ENCODE measurements around the gene BTBD9.

BTBD9 gene

DNA sequence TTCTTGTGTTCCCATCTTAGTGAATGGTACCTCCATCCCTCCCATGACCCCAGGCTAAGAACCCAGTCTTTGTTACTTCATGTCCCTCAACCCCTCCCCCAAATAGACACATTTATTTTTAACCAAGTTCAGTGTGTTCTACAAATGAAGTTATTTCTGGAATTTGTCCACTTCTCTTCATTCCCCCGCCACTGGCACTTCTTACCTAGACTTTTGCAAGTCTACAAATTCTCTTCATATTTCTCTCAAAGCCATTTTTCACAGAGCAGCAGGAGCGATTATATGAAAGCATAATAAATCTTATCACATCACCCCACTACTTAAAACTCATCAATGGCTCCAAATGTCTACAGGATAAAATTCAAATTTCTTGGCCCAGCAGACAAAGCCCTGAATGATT, 131.4 kb downstream of the BTBD9 start:
- no peak for DNase-seq (ENCODE audit: low read depth in 2 of 2)

DNA sequence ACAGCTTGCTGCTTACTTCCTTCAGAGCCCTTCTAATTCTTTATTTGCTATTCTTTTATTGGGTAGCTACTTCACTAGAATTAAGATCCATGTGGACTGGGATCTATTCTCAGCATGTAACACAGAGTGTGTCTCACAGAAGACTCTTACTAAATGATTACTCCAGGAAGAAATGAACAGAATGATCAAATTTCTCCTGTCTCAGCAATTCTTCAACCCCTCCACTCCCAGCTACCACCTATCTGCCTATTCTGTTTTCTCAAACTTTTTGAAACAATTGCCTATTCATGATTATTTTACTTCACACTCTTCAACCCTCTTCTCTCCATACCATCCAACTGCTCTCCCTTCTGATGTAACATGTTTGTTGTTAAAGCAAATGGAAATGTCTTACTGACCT, 132.6 kb downstream of the BTBD9 start:
- no peak for DNase-seq (ENCODE audit: low read depth in 2 of 2)

DNA sequence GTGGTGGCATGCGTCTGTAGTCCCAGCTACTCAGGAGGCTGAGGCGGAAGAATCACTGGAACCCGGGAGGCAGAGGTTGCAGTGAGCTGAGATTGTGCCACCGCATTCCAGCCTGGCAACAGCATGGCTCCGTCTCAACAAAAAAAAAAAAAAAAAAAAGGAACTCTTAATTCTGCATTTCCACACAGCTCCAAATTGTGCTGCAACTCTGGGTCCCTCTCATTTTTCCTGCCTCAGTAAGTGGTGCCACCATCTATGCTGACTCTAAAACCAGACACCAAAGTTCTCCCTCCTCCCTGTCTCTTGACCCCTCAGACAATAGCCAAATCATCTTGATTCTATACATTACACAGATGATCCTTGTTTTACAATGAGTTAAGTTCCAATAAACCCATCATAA, 133.9 kb downstream of the BTBD9 start:
- DNase-seq (ENCODE audit: low read depth in 2 of 2), result no peak

DNA sequence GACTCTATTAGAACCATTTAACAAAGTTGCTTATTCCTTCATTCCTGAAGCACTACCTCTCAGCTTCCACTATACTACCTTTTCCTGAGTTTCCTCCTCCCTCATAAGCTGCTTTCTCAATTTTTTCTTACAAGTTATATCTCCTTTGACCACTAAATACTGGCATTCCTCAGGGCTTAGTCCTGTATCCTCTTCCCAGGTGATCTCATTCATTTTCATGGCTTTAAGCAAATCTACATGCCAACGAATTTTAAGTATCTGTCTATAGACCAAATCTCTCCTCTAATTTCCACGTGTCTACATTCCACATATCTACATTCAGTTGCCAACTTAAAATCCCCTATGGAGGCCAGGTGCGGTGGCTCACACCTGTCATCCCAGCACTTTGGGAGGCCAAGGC, 134.7 kb downstream of the BTBD9 start:
- DNase-seq (ENCODE audit: low read depth in 2 of 2), result no peak

DNA sequence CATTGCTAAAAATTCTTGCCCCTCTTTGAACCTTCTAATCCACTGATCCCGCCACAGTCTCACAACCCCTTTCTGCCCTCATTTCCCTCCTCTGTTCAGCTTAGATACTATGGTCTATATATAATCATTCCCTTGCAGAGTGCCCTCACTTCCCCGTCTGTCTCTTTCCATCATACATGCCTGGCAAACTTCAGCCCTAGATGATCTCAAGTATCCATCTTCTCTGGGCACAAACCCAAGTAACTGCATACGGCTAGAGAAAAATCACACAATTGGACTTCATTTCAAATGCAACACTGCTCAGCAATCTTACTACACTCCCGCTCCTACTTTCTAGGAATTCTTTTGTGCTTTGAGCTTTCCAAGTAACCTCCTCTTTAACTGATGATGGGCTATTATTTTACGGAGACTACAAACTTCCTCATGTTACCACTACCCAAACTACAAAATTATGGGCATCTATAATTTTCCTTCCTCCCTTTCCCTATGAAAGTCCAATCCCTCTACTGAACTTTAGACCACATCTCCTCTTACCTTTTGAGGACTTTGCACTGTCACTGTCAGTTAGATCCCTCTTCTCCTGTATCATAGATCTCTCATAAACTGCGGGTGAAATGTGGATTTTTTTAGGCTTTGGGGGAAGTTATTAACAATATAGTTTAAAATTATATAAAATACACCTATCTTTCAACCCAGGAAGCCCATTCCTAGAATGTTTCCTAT, 135.6 kb downstream of the BTBD9 start:
- DNase-seq (ENCODE audit: low read depth in 2 of 2), result no peak

DNA sequence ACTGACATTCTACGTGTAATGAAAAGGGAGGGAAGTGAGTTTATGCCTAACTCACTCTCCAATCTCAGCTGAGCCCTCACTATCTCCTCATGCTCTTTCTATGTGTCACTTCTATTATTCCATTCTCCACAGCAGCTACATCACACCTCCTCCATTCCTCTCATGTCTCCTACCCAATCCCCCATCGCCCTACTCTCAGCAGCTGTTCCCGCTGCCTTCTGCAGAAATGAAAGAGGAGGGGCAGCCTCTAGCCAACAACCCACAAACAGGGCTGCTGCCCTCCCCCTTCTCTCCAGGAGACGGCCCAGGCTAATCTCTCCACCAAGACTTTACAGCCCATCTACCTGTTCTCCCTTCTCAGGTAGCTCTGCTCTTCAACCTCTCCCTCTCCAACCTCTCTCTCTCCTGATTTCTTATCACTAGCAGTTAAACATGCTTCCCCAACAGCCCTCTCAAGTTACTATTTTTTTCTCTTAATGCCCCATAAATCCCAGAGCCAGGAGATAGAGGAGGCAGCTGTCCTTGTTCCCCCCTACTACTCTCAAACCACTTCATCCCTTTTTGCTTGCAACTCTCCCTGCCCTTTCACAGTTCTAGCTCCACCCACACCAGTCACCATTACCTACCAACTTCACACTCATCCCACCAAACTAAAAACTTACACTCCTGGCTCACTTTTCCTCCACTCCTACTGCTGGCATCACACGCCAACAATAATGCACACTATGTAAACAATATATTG, 136.5 kb downstream of the BTBD9 start:
- DNase-seq (ENCODE audit: low read depth in 2 of 2), result no peak

DNA sequence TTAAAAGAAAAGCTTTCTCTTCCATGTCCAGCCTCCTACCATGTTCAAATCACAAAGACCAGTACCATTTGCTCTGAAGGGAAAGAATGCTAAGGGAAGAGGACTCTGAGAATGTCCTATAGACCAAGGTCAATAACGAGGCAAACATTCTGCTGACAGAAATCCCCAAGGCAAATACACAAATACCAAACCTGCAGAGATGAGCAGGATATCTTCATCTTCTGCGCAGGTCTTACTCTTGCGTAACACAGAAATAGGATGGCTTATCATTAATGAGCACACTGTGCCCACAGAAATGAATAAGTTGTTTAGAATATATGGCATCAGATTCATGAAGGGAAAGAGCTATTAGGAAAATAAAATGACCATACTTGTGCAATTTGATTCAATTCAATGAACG, 137.3 kb downstream of the BTBD9 start:
- DNase-seq (ENCODE audit: low read depth in 2 of 2), result no peak

DNA sequence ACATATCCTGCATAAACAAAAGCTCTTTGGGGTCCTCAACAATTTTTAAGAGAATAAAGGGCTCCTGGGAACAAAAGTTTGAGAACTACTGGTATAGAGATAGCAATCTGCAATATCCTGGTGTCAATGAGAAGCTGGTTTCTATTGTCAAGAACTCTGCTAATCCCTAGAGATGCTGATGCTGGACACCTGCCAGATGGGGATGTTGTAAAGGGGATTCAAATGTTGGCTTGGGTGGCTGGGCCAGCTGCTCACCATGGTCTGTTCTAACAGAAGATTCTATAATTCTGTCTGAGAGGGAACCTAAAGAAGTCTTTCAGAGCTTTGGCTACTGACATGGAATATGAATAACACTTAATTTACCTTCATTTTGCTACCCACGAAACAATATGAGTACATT, 137.8 kb downstream of the BTBD9 start:
- DNase-seq (ENCODE audit: low read depth in 2 of 2), result no peak

DNA sequence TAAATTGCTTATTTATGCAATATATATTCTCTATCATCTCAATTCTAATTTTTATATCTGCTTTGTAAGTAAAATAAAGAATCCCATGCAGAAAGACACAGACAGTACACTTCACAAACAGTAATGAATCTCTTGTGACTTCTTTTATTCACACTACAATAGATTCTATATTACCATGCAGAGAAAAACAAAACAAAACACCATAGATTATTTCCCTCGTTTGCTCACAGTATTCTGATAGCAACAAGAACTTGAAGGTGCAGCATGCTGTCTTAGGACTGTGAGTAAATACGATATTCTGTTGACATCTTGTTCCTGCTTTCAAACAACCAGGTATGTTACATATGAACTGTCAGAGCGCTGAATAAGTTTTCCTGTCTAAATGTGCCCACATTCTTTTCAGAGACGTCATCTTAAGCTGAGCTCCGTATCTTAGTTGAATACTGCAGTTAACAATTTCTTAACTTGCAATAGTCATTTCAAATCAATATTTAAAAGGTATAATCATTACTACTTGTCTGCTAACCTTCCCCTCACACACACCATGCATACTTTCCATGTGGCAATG, 140.1 kb downstream of the BTBD9 start:
- DNase-seq (ENCODE audit: low read depth in 2 of 2), result no peak

DNA sequence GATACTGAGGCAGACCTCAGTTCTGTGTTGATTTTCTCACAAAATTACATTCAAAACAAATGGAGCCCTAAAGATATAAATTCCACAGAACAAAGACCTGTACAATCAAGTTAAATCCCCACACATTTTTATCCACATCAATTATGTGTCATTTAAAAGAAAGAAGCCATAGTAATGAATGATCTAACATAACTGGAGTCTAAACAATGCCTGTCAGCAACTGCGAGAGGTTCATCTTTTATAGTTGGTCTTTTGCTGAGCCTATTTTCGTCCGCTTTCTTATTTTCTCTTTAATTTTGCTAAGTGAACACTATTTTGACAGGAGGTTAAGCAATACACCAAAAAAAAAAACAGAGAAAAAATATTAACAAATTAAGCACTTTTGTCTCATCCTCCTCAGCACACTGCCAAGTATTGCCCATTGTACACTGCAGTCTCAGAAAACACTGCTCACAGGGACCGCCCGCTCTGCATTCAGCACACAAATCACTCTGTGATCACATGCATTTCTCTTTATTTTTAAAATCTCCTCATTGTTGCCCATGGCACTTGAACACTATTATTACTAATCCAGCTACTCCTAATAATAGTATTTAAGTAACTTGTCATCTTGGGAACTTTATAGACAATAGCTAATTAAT, 140.8 kb downstream of the BTBD9 start:
- DNase-seq (ENCODE audit: low read depth in 2 of 2), result no peak

DNA sequence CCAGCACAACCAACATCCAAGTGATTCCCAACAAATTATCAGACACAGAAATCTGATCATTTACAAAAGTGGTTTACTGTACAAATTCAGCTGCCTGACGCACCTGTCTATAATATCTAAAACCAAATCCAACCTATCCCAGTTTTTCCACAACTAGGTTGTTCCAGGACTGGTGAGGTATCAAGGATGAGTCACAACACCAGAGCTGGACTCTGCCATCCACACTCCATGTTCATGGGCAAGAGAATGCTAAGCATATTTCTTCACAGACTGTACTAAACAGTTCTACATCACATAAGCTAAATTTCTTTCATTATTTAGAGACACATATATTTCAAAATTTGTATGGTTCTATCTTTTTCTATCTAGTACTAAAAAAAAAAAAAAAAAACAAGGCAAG, 141.6 kb downstream of the BTBD9 start:
- no peak for DNase-seq (ENCODE audit: low read depth in 2 of 2)

DNA sequence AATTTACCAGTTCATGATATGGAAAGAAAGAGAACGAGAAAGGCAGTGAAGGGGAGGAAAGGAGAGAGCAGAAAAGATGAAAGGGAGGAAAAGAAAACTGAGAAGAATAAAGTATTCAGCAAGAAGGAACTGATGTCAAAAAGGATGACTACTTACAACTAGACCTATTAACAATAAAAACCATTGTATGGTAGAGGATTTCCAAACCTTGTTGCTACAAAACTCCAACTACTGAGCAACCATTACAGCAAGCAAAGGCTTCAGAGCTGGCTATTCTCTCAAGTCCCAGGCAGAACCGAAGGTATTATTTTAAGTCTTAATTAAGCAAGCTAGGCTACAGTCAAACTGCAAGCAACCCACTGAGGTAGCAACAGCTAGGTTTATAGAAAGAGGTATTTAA, 142.2 kb downstream of the BTBD9 start:
- DNase-seq (ENCODE audit: low read depth in 2 of 2), result no peak

DNA sequence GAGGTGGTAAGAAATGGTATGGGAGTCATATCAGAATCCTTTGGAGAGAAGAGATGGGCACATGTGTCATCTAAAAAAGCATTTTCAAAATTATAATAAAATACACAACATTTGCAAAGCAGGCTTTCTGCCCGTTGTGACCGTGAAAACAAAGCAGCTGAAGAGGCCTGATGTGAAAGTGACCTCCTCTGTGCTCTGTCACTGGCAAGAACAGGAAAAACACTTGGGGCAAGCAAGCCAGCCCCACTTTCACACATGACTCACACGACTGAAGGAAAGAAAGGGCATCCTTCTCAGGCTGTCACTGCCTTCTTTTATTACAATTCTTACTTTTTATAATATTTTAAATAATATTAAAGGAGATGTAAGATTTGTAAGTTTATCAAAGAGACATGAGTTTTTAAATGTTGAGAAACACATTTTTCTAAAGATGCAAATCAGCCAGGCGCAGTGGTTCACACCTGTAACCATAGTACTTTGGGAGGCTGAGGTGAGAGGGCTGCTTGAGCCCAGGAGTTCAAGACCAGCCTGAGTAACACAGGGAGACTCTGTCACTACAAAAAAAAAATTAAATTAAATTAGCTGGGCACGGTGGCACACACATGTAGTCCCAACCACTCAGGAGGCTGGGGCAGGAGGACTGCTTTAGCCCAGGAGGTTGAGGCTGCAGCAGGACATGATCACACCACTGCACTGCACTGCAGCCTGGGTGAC, 143.7 kb downstream of the BTBD9 start:
- no peak for DNase-seq (ENCODE audit: low read depth in 2 of 2)

DNA sequence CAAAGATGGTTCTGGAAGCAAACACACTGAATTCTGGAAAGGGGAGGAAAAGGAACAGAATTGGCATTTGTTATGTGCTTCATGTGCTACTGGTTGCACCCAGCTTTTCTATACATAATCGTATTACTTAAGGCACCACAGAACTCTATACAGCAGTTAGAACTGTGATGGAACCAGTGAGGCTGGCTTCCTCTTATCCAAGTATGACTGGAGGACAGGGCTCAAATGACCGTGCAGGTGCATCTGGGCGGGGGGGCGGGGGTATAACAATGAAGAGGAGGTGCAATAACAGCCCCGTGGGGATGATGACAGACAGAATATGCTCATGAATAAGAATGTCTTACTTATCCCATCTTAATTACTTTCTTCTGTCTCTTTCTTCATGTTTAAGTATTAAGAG, 144.2 kb downstream of the BTBD9 start:
- no peak for DNase-seq (ENCODE audit: low read depth in 2 of 2)

DNA sequence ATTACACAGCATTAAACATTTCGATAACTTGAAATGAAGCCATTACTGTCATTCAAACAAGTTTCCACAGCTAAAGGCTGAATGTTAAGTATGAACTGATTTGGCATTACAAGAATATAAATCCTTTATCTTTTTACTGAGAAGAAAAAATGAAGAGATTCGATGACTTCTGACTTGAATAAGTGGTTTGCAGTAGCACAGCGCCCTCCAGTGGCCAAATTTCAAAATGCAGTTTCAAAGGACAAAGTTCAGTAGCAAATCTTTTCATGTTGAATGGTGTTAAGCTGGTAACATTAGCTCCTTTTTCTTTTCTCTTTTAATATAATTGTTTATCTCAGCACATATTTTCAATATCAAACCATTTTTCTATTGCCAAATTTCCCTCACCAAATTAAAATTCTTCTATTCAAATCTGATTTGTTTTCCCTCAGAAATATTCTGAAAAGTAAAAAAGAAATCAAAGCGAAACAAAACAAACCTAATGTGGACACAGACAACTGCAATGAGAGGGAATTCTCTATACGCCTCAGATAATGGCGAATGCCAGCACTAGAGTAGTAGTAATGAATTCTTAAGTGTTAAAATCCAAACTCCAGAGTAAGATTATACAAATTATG, 145.7 kb downstream of the BTBD9 start:
- DNase-seq (ENCODE audit: low read depth in 2 of 2), result peak; percentile 38 to 68

DNA sequence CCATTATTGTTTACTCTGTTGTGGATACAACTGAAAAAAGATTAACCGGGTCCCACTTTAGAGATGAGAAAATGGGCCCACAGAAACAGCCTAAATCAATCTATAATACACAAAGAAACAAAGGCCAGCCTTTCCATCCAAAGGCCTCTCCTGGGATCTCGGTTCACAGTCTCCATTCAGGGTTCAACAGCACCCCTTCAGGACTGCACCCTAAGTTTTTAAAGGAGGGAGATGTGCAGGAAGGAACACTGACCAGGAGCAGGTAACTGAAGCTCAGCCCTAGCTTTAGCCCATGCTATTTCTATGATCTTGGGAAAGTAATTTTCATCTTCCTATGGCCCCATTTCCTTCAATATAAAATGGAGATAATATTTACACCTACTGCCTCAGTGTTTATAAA, 147.7 kb downstream of the BTBD9 start:
- no peak for DNase-seq (ENCODE audit: low read depth in 2 of 2)

DNA sequence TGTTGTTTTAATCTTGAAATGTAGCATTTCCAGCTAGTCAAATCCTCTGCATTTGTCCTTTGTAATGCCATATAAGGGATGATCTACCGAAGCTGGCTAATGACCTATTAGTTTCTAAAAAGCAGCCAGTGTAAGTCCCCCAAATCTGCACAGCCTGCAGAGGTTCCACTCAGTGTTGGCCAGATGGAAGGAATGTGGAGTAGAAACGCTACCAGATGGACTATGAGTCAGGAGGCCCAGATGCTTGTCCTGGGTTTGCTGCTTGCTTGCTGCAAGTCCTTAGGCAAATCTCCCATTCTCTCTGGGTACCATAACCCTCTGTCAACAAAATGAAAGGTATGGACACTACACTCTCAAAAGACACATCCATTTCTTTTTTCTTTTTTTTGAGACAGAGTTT, 149.8 kb downstream of the BTBD9 start:
- no peak for DNase-seq (ENCODE audit: low read depth in 2 of 2)

DNA sequence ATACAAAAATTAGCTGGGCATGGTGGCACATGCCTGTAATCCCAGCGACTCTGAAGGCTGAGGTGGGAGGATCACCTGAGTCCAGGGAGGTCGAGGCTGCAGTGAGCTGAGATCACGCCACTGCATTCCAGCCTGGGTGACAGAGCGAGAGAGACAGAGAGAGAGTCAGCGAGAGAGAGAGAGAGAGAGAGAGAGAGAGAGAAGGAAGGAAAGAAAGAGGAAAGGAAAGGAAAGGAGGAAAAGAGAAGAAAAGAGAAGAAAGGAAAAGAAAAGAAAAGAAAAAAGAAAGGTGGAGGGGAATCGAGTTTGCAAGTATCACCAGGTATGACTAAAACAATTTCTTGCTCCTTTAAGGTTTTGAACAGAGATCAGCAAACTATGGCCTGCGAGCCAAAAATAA, 152.3 kb downstream of the BTBD9 start:
- DNase-seq (ENCODE audit: low read depth in 2 of 2), result no peak

DNA sequence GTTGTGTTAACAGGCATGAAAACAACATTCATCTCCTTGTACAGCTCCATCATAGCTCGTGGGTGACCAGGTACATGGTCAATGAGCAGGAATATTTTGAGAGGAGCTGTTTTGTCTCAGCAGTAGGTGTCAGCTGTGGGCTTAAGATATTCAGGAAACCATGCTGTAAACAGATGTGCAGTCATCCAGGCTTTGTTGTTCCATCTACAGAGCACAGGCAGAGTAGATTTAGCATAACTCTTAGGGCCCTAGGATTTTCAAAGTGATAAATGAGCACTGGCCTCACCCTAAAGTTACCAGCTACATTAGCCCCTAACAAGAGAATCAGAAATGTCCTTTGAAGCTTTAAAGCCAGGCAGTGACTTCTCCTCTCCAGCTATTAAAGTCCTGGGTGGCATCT, 154.2 kb downstream of the BTBD9 start:
- DNase-seq (ENCODE audit: low read depth in 2 of 2), result no peak

DNA sequence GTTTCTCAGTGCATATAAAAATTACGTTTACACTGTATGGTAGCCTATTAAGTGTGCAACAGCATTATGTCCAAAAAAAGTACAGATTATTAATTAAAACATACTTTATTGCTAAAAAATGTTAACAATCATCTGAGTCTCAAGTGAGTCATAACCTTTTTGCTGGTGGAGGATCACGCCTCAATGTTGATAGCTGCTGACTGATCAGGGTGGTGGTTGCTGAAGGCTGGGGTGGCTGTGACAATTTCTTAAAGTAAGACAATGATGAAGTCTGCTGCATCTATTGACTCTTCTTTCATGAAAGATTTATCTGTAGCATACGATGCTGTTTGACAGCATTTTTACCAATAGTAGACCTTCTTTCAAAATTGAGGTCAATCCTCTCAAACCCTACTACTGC, 155.1 kb downstream of the BTBD9 start:
- no peak for DNase-seq (ENCODE audit: low read depth in 2 of 2)

DNA sequence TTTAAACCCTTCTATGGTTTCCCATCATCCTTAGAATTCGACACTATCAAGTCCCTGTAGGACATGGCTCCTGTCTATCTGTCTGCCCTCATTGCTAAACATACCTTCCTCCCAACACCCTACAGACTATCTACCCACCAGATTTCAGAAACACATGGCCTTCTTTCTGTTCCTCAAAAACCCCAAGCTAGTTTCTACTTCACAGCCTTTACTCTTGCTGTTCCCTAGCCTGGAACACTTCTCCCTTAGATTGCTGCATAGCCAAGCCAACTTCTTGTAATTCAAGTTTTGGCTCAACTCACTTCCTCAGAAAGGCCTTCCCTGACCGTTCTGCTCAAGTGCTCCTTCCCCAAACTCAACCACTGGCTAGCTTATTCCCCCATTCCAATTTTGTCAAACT, 156.2 kb downstream of the BTBD9 start:
- no peak for DNase-seq (ENCODE audit: low read depth in 2 of 2)

DNA sequence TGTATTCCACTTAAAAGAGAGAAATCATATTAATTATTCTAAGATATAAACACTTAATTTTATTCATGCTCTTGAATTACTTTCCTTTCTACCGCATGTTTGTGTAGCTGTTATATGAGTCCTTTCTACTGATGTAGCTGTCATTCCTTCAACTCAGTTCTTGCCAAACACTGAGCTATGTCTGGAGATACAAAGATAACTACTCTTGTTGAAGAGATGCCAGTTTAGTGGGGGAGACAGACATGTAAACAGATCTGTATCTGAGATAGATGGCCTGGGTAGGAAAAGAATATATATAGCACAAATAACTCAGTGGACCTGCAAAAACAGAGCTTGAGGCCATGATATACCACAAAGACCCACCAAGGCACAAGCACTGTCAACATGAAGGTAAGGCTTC, 157.3 kb downstream of the BTBD9 start:
- no peak for DNase-seq (ENCODE audit: low read depth in 2 of 2)

Measured in stimulated activated CD8-positive, alpha-beta memory T cell treated with anti-CD3 and anti-CD28 coated beads, Interleukin-7, amount 100 ng/mL, for 4 hours (primary cell).